IMR-90 (cell line): Measurements from ENCODE around the gene ZNF282. TPM values are rescaled to one million over a fixed set of nuclear protein-coding genes. Genes with fewer than 3 reads are reported as not detected.
"Not testable (repeated sequence)": the region's sequence is repeated elsewhere in the genome, so short reads cannot be mapped to it uniquely, and the experiment has no call there.

Experiments used
- ATAC-seq: fragments of 200-7000 bp; cut with Tn5 transposase; 2 replicates; pipeline ENCODE4 v1.9.1; 2020; ENCODE audit warnings: low read depth, mild to moderate bottlenecking, moderate library complexity
- BruUV-seq: library from RNA; stranded (reverse); fragments of 400-500 nt; replicated peaks from 2 replicates; lab custom pipeline; 2021; lab: Mats Ljungman, UMichigan
- CTCF ChIA-PET: fragments of 300-600 bp; formaldehyde crosslinking; extraction: SDS; loops from one replicate; lab custom pipeline; 2021; ENCODE audit warnings: antibody characterized with exemption; lab: Yijun Ruan, JAX
- POLR2A ChIA-PET: fragments of 300-600 bp; sonication (Branson Sonifier 250); formaldehyde crosslinking; loops from one replicate; lab custom pipeline; 2022; ENCODE audit warnings: antibody characterized with exemption; ENCODE audit not compliant: unreplicated experiment; lab: Charles Lee
- DNase-seq: peaks from one replicate; pipeline ENCODE4 v3.0.0; 2013
- H2AFZ ChIP-seq: replicated peaks from 2 replicates; pipeline ENCODE3; 2013; ENCODE audit warnings: low read length, mild to moderate bottlenecking; ENCODE audit not compliant: poor library complexity
- H2AK5ac ChIP-seq: 2 replicates; pipeline ENCODE4 v1.6.1; 2013; ENCODE audit warnings: low read depth, low read length, inconsistent platforms
- H2AK9ac ChIP-seq: replicated peaks from 2 replicates; pipeline ENCODE3; 2013; ENCODE audit warnings: mild to moderate bottlenecking, low read depth, low read length, moderate library complexity; ENCODE audit not compliant: poor library complexity
- H2BK120ac ChIP-seq: 2 replicates; pipeline ENCODE4 v1.6.1; 2013; ENCODE audit warnings: low read depth, low read length, inconsistent platforms
- H2BK15ac ChIP-seq: 3 replicates; pipeline ENCODE4 v1.6.1; 2013; ENCODE audit warnings: low read depth, low read length, inconsistent platforms
- H2BK20ac ChIP-seq: 2 replicates; pipeline ENCODE4 v1.6.1; 2013; ENCODE audit warnings: low read depth, mild to moderate bottlenecking, inconsistent platforms, low read length, moderate library complexity
- H2BK5ac ChIP-seq: 2 replicates; pipeline ENCODE4 v1.6.1; 2013; ENCODE audit warnings: mild to moderate bottlenecking, low read depth, low read length, inconsistent platforms; ENCODE audit not compliant: poor library complexity, severe bottlenecking
- H3K14ac ChIP-seq: replicated peaks from 2 replicates; pipeline ENCODE4 v1.6.1; 2013; ENCODE audit warnings: low read depth, low read length, inconsistent platforms
- H3K18ac ChIP-seq: 2 replicates; pipeline ENCODE4 v1.6.1; 2013; ENCODE audit warnings: low read depth, low read length, control low read depth
- H3K23ac ChIP-seq: 2 replicates; pipeline ENCODE4 v1.6.1; 2013; ENCODE audit warnings: low read depth, low read length, inconsistent platforms
- H3K27ac ChIP-seq: 2 replicates; pipeline ENCODE4 v1.5.1; 2013; ENCODE audit warnings: mild to moderate bottlenecking, control low read depth, low read length; ENCODE audit not compliant: insufficient read depth
- H3K27me3 ChIP-seq: 2 replicates; pipeline ENCODE4 v1.6.1; 2013; ENCODE audit warnings: low read length; ENCODE audit not compliant: control insufficient read depth, insufficient read depth
- H3K36me3 ChIP-seq: 2 replicates; pipeline ENCODE4 v1.6.1; 2013; ENCODE audit warnings: low read length, mixed read lengths; ENCODE audit not compliant: control insufficient read depth, insufficient read depth
- H3K4ac ChIP-seq: 2 replicates; pipeline ENCODE4 v1.6.1; 2013; ENCODE audit warnings: low read depth, low read length, inconsistent platforms
- H3K4me1 ChIP-seq: 2 replicates; pipeline ENCODE4 v1.6.1; 2013; ENCODE audit warnings: low read length, mixed read lengths; ENCODE audit not compliant: control insufficient read depth, insufficient read depth
- H3K4me2 ChIP-seq: 2 replicates; pipeline ENCODE4 v1.6.1; 2013; ENCODE audit warnings: low read depth, mild to moderate bottlenecking, control low read depth, low read length, moderate library complexity
- H3K4me3 ChIP-seq: 2 replicates; pipeline ENCODE4 v1.5.1; 2013; ENCODE audit warnings: low read depth, mild to moderate bottlenecking, control low read depth, low read length, moderate library complexity; ENCODE audit not compliant: insufficient read depth
- H3K56ac ChIP-seq: 2 replicates; pipeline ENCODE4 v1.6.1; 2013; ENCODE audit warnings: low read length, inconsistent platforms; ENCODE audit not compliant: insufficient read depth; ENCODE audit errors: extremely low read depth
- H3K79me1 ChIP-seq, 2 experiments: 2 replicates each; pipeline ENCODE4 v1.6.1; 2013; ENCODE audit warnings: low read length in 2 of 2, inconsistent platforms in 1 of 2, low read depth in 1 of 2
- H3K9ac ChIP-seq: 2 replicates; pipeline ENCODE4 v1.6.1; 2013; ENCODE audit warnings: low read depth, low read length, control low read depth
- H3K9me1 ChIP-seq: 2 replicates; pipeline ENCODE4 v1.6.1; 2013; ENCODE audit warnings: low read length, inconsistent platforms; ENCODE audit not compliant: insufficient read depth
- H3K9me3 ChIP-seq: 2 replicates; pipeline ENCODE4 v1.6.1; 2013; ENCODE audit warnings: low read length; ENCODE audit not compliant: control insufficient read depth, insufficient read depth
- H4K20me1 ChIP-seq: 2 replicates; pipeline ENCODE4 v1.6.1; 2013; ENCODE audit warnings: low read length, inconsistent platforms; ENCODE audit not compliant: insufficient read depth
- H4K5ac ChIP-seq: 2 replicates; pipeline ENCODE4 v1.6.1; 2013; ENCODE audit warnings: mild to moderate bottlenecking, low read depth, low read length, control low read depth
- H4K8ac ChIP-seq, 2 experiments: 2 replicates each; pipeline ENCODE4 v1.6.1; 2013; ENCODE audit warnings: low read depth in 2 of 2, low read length in 2 of 2, control low read depth in 1 of 2, inconsistent platforms in 1 of 2
- H4K91ac ChIP-seq: 2 replicates; pipeline ENCODE4 v1.6.1; 2013; ENCODE audit warnings: low read depth, low read length, inconsistent platforms; ENCODE audit not compliant: insufficient read depth
- CEBPB ChIP-seq: IDR thresholded peaks from 2 replicates; pipeline ENCODE4 v1.6.1; 2012; ENCODE audit warnings: low read depth, low read length, improper control_type of control experiment
- FOS ChIP-seq: fragments of 150-350 bp; IDR thresholded peaks from 2 replicates; pipeline ENCODE4 v1.6.1; 2016; ENCODE audit warnings: low read depth, low read length
- WGBS, 2 experiments: methylation state at CpG; one replicate each; pipeline versions ENCODE4 v1.1.5 to v1.1.7; 2013; ENCODE audit warnings: missing lambda C conversion rate in 2 of 2; ENCODE audit not compliant: insufficient read length in 1 of 2; ENCODE audit errors: extremely low coverage in 2 of 2; 5-methylcytosine and 5-hydroxymethylcytosine counted together
- dilution Hi-C: fragments of 300-500 bp; cut with HindIII; formaldehyde crosslinking; loops from one replicate; pipeline ENCODE4 v1.14.3; 2018; ENCODE audit warnings: low sequenced_read_pairs; ENCODE audit not compliant: unreplicated experiment
- in situ Hi-C: fragments of 300-500 bp; cut with MboI; formaldehyde crosslinking; loops from 3 replicates; pipeline ENCODE4 v1.14.3; 2019; ENCODE audit warnings: low sequenced_read_pairs, inconsistent platforms, mixed read lengths
- intact Hi-C: fragments of 100-400 bp; cut with micrococcal nuclease; formaldehyde crosslinking; loops from 2 replicates; pipeline ENCODE4 v1.10.0; 2022
- polyA plus RNA-seq, 3 experiments: library from polyadenylated mRNA; depleted of rRNA; stranded (reverse); fragments of >200 nt; gene quantifications; 2 replicates each; pipeline ENCODE4 v1.2.3, GENCODE V29; 2012; ENCODE audit warnings: low replicate concordance in 1 of 3
- total RNA-seq: library from RNA; depleted of rRNA; stranded (reverse); fragments of >200 nt; gene quantifications from 2 replicates; pipeline ENCODE4 v1.2.3, GENCODE V29; 2012

ZNF282 gene
- total and polyA plus RNA-seq, 2 of the 4 experiments (the other 2 are of a cell fraction) = 7.2 to 11.9 TPM

GRCh38 chr7:149233655-149234204, 38.4 kb downstream of the ZNF282 start:
- ATAC-seq (peak; percentile 85), DNase-seq (peak; percentile 94)
- H3K4me1 ChIP-seq = peaks cover 11% of the 10 kb centered on the region
- H3K9ac ChIP-seq, H4K20me1 ChIP-seq, H3K36me3 ChIP-seq, H3K27me3 ChIP-seq, BruUV-seq, in situ Hi-C loops, H3K9me3 ChIP-seq, H3K79me1 ChIP-seq, H3K4me3 ChIP-seq, dilution Hi-C loops: not testable (repeated sequence)
- peak overlapping the region; percentile 99 for H2BK5ac ChIP-seq
- H3K27ac ChIP-seq = peak overlapping the region; percentile 74
- ChIA-PET POLR2A (interaction anchor here (0.6 to 0.7 kb wide), 2 partner anchors 9 to 24 kb away, joined by 3 read pairs; no protein-coding TSS in a partner anchor), CTCF (interaction anchor here (0.7 kb wide), 1 partner anchor 82 kb away, joined by 3 read pairs; no protein-coding TSS in a partner anchor)
- H3K4me2 ChIP-seq = peak overlapping the region; percentile 18; the same call in 1 of the 2 replicates
- H2AK5ac ChIP-seq = peak overlapping the region; percentile 98
- peak overlapping the region; percentile 90 for H4K5ac ChIP-seq
- H2AFZ ChIP-seq = peak overlapping the region; percentile 86
- peak overlapping the region; percentile 92; the same call in 2 of the 3 replicates for H2BK15ac ChIP-seq
- H3K23ac ChIP-seq = peak overlapping the region; percentile 63
- peak overlapping the region; percentile 84 for H4K91ac ChIP-seq
- H3K4ac ChIP-seq = peak overlapping the region; percentile 87
- peak overlapping the region; percentile 68 for H2AK9ac ChIP-seq
- H3K9me1 ChIP-seq = peaks cover 13% of the 10 kb centered on the region
- peak overlapping the region; percentile 32 for H3K14ac ChIP-seq
- peak overlapping the region; percentile 96 for H2BK20ac ChIP-seq
- peak overlapping the region; percentile 88 for H2BK120ac ChIP-seq
- peak; percentile 91 for TF ChIP-seq FOS
- TF ChIP-seq CEBPB = peak; percentile 71
- intact Hi-C loops = loop anchor here (5.0 kb wide), 1 partner anchor 36 kb away; the partner anchor contains the start of gene ZNF282
- 0% methylated on average over 1 of the region's 7 CpGs; no CpG with 5 or more reads in 1 of the 2 experiments for WGBS, 2 experiments
- H4K8ac ChIP-seq = peak overlapping the region; percentile 85 to 99
- H3K56ac ChIP-seq = peak overlapping the region; percentile 40
- peak overlapping the region; percentile 86 for H3K18ac ChIP-seq
